Prostate gland (tissue), 2 donors: Measurements from ENCODE around the gene MTMR10.

Source experiments
- POLR2A ChIP-seq: fragments of 450-650 bp; IDR thresholded peaks from one replicate; pipeline ENCODE4 v1.6.1; 2016; ENCODE audit warnings: antibody characterized with exemption, mild to moderate bottlenecking
- POLR2AphosphoS5 ChIP-seq: sonication (generic); formaldehyde crosslinking; IDR thresholded peaks from one replicate; pipeline ENCODE4 v1.6.1; 2017; ENCODE audit warnings: antibody characterized with exemption
- TF ChIP-seq, protein P1 (sequence below), 4 experiments: fragments of 200-600 bp in 2 of 4; fragments of 450-650 bp in 2 of 4; sonication (generic) in 2 of 4; IDR thresholded peaks; 1 replicate in 3 of 4; 2 replicates in 1 of 4; pipeline ENCODE4 v1.5.1; 2016 to 2019; ENCODE audit warnings: antibody characterized with exemption in 4 of 4, mild to moderate bottlenecking in 2 of 4, moderate library complexity in 2 of 4

DNA sequence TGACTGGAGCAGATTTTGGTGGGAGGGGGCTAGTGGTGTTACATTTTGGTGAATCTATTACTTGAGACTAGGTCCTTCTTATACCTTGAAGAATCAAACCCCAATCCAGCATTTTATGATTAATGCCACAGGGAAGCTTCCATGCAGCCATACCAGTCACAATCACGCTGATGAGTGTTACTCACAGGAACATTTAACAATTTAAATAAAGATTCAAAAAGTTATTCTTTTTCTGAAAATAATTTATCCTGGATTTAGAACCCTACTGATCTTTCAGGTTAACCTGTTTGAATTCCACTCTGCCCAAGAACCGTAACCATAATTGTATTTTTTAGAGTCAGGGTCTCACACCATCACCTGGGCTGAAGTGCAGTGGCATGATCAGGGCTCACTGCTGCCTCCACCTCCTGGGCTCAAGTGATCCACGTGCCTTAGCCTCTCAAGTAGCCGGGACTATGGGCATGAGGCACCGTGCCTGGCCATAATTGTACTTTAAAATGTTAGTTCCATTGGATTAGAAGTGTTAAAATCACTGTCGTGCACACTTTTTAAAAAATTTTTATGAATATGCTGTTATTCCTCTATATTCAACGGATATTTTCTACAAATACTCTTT lies 929 bp upstream of the MTMR10 start:
- TF ChIP-seq, protein P1, sequence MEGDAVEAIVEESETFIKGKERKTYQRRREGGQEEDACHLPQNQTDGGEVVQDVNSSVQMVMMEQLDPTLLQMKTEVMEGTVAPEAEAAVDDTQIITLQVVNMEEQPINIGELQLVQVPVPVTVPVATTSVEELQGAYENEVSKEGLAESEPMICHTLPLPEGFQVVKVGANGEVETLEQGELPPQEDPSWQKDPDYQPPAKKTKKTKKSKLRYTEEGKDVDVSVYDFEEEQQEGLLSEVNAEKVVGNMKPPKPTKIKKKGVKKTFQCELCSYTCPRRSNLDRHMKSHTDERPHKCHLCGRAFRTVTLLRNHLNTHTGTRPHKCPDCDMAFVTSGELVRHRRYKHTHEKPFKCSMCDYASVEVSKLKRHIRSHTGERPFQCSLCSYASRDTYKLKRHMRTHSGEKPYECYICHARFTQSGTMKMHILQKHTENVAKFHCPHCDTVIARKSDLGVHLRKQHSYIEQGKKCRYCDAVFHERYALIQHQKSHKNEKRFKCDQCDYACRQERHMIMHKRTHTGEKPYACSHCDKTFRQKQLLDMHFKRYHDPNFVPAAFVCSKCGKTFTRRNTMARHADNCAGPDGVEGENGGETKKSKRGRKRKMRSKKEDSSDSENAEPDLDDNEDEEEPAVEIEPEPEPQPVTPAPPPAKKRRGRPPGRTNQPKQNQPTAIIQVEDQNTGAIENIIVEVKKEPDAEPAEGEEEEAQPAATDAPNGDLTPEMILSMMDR (IDR thresholded peaks at IDR 0.05): no peak
- TF ChIP-seq POLR2A (no peak), POLR2AphosphoS5 (no peak)
